ENCODE results near the gene ELK4. TPM values are rescaled to one million over a fixed set of nuclear protein-coding genes. Genes with fewer than 3 reads are reported as not detected.

The ELK4 gene
- total and polyA plus RNA-seq, 2 of the 4 experiments (the other 2 are of a cell fraction): 4.6 to 11.3 TPM

DNA sequence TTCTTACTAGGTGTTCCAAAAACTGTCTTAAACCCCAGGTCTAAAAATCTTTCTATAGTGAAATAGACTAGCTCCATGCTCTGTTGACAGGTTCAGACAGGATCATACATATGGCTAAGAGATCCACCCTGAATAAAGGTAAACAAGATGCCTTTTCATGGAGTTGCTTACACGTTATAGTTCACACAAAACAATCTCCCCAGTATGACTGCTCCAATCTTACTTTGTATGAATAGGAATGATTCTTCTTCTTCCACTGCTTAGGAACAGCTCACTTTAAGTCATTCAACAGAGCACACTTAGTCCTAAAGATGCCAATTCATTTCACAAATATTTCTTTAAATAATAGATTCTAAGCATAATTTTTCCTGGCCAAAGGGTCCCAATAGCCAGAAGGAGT, 16.0 kb downstream of the ELK4 start:
- Histone ChIP-seq H2AFZ (replicated peaks; ENCODE audit: low read length, poor library complexity) (no peak overlapping the region), H2BK5ac (ENCODE audit: low read depth, low read length, poor library complexity, severe bottlenecking) (no peak overlapping the region), H2AK5ac (ENCODE audit: low read depth, low read length) (no peak overlapping the region), H3K79me1 (ENCODE audit: low read depth in 1 of 2, low read length in 2 of 2) (peaks cover 36 to 56% of the 10 kb centered on the region in 2 experiments), H3K9me3 (ENCODE audit: control insufficient read depth, insufficient read depth, low read length) (no peaks in the 10 kb centered on the region), H3K23ac (ENCODE audit: low read depth, low read length) (no peak overlapping the region), H4K20me1 (ENCODE audit: insufficient read depth, low read length) (no peaks in the 10 kb centered on the region; the same call in 1 of the 2 replicates), H3K4me1 (ENCODE audit: control insufficient read depth, insufficient read depth, low read length) (no peaks in the 10 kb centered on the region), H2BK120ac (ENCODE audit: low read depth, low read length) (no peak overlapping the region), H2BK20ac (ENCODE audit: low read depth, low read length) (no peak overlapping the region), H3K56ac (ENCODE audit: extremely low read depth, insufficient read depth, low read length) (no peak overlapping the region), H3K27ac (ENCODE audit: insufficient read depth, low read length) (no peak overlapping the region), H4K8ac (ENCODE audit: low read depth in 2 of 2, low read length in 2 of 2) (no peak overlapping the region), H2AK9ac (replicated peaks; ENCODE audit: low read depth, low read length, poor library complexity) (no peak overlapping the region), H3K9me1 (ENCODE audit: insufficient read depth, low read length) (peaks cover 6% of the 10 kb centered on the region; the same call in 1 of the 2 replicates), H3K14ac (replicated peaks; ENCODE audit: low read depth, low read length) (no peak overlapping the region), H3K18ac (ENCODE audit: low read depth, low read length) (no peak overlapping the region), H3K27me3 (ENCODE audit: control insufficient read depth, insufficient read depth, low read length) (no peaks in the 10 kb centered on the region), H3K4me3 (ENCODE audit: insufficient read depth, low read depth, low read length) (no peak overlapping the region), H3K36me3 (ENCODE audit: control insufficient read depth, insufficient read depth, low read length) (peaks cover 31% of the 10 kb centered on the region), H4K91ac (ENCODE audit: insufficient read depth, low read depth, low read length) (no peak overlapping the region), H3K9ac (ENCODE audit: low read depth, low read length) (no peak overlapping the region), H3K4me2 (ENCODE audit: low read depth, low read length) (no peak overlapping the region), H2BK15ac (ENCODE audit: low read depth, low read length) (no peak overlapping the region), H4K5ac (ENCODE audit: low read depth, low read length) (no peak overlapping the region), H3K4ac (ENCODE audit: low read depth, low read length) (no peak overlapping the region)
- WGBS, 2 experiments (ENCODE audit: extremely low coverage in 2 of 2, insufficient read length in 1 of 2): no CpG with 5 or more reads among the region's 1 CpG
- DNase-seq (no peak), ATAC-seq (ENCODE audit: low read depth) (no peak)
- TF ChIP-seq MAFK (IDR thresholded peaks at IDR 0.05; ENCODE audit: low read depth, low read length) (no peak), RCOR1 (IDR thresholded peaks at IDR 0.05; ENCODE audit: insufficient replicate concordance, low read length) (no peak), SMC3 (IDR thresholded peaks at IDR 0.05; ENCODE audit: low read depth, low read length) (no peak), MAZ (IDR thresholded peaks at IDR 0.05; ENCODE audit: borderline replicate concordance, low read depth, low read length) (no peak), RAD21 (IDR thresholded peaks at IDR 0.05; ENCODE audit: low read length) (no peak), POLR2A (IDR thresholded peaks at IDR 0.05; ENCODE audit: low read depth, low read length) (no peak), FOS (IDR thresholded peaks at IDR 0.05; ENCODE audit: low read depth, low read length) (no peak), NFE2L2 (IDR thresholded peaks at IDR 0.05; ENCODE audit: low read depth, low read length) (no peak), CEBPB (IDR thresholded peaks at IDR 0.05; ENCODE audit: low read depth, low read length) (no peak), MXI1 (IDR thresholded peaks at IDR 0.05; ENCODE audit: borderline replicate concordance, low read depth, low read length) (no peak), CHD1 (IDR thresholded peaks at IDR 0.05; ENCODE audit: low read depth, low read length) (no peak), BHLHE40 (IDR thresholded peaks at IDR 0.05; ENCODE audit: low read depth, low read length) (no peak), RFX5 (IDR thresholded peaks at IDR 0.05; ENCODE audit: low read depth, low read length) (no peak)
- TF ChIP-seq, protein P1, sequence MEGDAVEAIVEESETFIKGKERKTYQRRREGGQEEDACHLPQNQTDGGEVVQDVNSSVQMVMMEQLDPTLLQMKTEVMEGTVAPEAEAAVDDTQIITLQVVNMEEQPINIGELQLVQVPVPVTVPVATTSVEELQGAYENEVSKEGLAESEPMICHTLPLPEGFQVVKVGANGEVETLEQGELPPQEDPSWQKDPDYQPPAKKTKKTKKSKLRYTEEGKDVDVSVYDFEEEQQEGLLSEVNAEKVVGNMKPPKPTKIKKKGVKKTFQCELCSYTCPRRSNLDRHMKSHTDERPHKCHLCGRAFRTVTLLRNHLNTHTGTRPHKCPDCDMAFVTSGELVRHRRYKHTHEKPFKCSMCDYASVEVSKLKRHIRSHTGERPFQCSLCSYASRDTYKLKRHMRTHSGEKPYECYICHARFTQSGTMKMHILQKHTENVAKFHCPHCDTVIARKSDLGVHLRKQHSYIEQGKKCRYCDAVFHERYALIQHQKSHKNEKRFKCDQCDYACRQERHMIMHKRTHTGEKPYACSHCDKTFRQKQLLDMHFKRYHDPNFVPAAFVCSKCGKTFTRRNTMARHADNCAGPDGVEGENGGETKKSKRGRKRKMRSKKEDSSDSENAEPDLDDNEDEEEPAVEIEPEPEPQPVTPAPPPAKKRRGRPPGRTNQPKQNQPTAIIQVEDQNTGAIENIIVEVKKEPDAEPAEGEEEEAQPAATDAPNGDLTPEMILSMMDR (conservative IDR thresholded peaks at IDR 0.05; ENCODE audit: low read depth, low read length): no peak
- TF ChIP-seq, protein P2, sequence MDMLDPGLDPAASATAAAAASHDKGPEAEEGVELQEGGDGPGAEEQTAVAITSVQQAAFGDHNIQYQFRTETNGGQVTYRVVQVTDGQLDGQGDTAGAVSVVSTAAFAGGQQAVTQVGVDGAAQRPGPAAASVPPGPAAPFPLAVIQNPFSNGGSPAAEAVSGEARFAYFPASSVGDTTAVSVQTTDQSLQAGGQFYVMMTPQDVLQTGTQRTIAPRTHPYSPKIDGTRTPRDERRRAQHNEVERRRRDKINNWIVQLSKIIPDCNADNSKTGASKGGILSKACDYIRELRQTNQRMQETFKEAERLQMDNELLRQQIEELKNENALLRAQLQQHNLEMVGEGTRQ (IDR thresholded peaks at IDR 0.05; ENCODE audit: low read depth, low read length): no peak
- TF ChIP-seq, protein P3, sequence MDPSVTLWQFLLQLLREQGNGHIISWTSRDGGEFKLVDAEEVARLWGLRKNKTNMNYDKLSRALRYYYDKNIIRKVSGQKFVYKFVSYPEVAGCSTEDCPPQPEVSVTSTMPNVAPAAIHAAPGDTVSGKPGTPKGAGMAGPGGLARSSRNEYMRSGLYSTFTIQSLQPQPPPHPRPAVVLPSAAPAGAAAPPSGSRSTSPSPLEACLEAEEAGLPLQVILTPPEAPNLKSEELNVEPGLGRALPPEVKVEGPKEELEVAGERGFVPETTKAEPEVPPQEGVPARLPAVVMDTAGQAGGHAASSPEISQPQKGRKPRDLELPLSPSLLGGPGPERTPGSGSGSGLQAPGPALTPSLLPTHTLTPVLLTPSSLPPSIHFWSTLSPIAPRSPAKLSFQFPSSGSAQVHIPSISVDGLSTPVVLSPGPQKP (IDR thresholded peaks at IDR 0.05; ENCODE audit: borderline replicate concordance, low read depth, low read length): no peak
- in situ Hi-C loops (cut with MboI; ENCODE audit: low sequenced_read_pairs) (no loop called here), dilution Hi-C loops (cut with HindIII; ENCODE audit: low sequenced_read_pairs, unreplicated experiment) (no loop called here), intact Hi-C loops (cut with micrococcal nuclease) (no loop called here)
- ChIA-PET POLR2A (ENCODE audit: unreplicated experiment) (no interaction called here), CTCF (no interaction called here)
- BruUV-seq (replicated peaks): TSS peak; percentile 16
